HL-60 (cell line): ENCODE measurements around the gene DYNC1LI1.

Experiments
- GABPA ChIP-seq: IDR thresholded peaks from 2 replicates; pipeline ENCODE4 v1.6.1; 2012; ENCODE audit warnings: low read depth
- TF ChIP-seq, protein P1 (sequence below): IDR thresholded peaks from 2 replicates; pipeline ENCODE4 v1.6.1; 2012; ENCODE audit warnings: low read depth; ENCODE audit not compliant: insufficient replicate concordance

- TF ChIP-seq, protein P1, sequence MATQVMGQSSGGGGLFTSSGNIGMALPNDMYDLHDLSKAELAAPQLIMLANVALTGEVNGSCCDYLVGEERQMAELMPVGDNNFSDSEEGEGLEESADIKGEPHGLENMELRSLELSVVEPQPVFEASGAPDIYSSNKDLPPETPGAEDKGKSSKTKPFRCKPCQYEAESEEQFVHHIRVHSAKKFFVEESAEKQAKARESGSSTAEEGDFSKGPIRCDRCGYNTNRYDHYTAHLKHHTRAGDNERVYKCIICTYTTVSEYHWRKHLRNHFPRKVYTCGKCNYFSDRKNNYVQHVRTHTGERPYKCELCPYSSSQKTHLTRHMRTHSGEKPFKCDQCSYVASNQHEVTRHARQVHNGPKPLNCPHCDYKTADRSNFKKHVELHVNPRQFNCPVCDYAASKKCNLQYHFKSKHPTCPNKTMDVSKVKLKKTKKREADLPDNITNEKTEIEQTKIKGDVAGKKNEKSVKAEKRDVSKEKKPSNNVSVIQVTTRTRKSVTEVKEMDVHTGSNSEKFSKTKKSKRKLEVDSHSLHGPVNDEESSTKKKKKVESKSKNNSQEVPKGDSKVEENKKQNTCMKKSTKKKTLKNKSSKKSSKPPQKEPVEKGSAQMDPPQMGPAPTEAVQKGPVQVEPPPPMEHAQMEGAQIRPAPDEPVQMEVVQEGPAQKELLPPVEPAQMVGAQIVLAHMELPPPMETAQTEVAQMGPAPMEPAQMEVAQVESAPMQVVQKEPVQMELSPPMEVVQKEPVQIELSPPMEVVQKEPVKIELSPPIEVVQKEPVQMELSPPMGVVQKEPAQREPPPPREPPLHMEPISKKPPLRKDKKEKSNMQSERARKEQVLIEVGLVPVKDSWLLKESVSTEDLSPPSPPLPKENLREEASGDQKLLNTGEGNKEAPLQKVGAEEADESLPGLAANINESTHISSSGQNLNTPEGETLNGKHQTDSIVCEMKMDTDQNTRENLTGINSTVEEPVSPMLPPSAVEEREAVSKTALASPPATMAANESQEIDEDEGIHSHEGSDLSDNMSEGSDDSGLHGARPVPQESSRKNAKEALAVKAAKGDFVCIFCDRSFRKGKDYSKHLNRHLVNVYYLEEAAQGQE: no peak
- TF ChIP-seq GABPA: no peak
These were observed 60.5 kb downstream of the DYNC1LI1 start for GRCh38 chr3:32510075-32510724.
